Glutamatergic neuron (in vitro differentiated cells): ENCODE measurements around the gene ABCF2. TPM values are rescaled to one million over a fixed set of nuclear protein-coding genes. Genes with fewer than 3 reads are reported as not detected.

Experiments used
- DNase-seq: peaks from one replicate; pipeline ENCODE4 v3.0.0; 2022
- H3K27ac Mint-ChIP-seq: one replicate; pipeline ENCODE4 v1.8.0; 2020; ENCODE audit warnings: mild to moderate bottlenecking, mixed read lengths, inconsistent platforms; ENCODE audit not compliant: unreplicated experiment
- H3K27me3 Mint-ChIP-seq: one replicate; pipeline ENCODE4 v1.8.0; 2020; ENCODE audit warnings: mild to moderate bottlenecking, moderate library complexity, mixed read lengths, inconsistent platforms; ENCODE audit not compliant: unreplicated experiment
- H3K36me3 Mint-ChIP-seq: one replicate; pipeline ENCODE4 v1.8.0; 2020; ENCODE audit warnings: mild to moderate bottlenecking, mixed read lengths, inconsistent platforms; ENCODE audit not compliant: unreplicated experiment
- H3K4me1 Mint-ChIP-seq: one replicate; pipeline ENCODE4 v1.8.0; 2020; ENCODE audit warnings: mild to moderate bottlenecking, low read depth, mixed read lengths, inconsistent platforms; ENCODE audit not compliant: unreplicated experiment
- H3K4me3 Mint-ChIP-seq: one replicate; pipeline ENCODE4 v1.8.0; 2020; ENCODE audit warnings: mild to moderate bottlenecking, mixed read lengths, inconsistent platforms; ENCODE audit not compliant: unreplicated experiment
- H3K9me3 Mint-ChIP-seq: one replicate; pipeline ENCODE4 v1.8.0; 2020; ENCODE audit warnings: mild to moderate bottlenecking, moderate library complexity, mixed read lengths, inconsistent platforms; ENCODE audit not compliant: unreplicated experiment
- total RNA-seq: library from RNA; stranded (reverse); fragmentation: NEBNext Ultra II Directional; extraction: Animal tissue kit (Norgen Biotek cat#: 25700); gene quantifications from one replicate; pipeline ENCODE4 v1.2.1, GENCODE V29; 2021; ENCODE audit not compliant: unreplicated experiment
- TF ChIP-seq, protein P1 (sequence below): fragments of 200-600 bp; sonication (generic); IDR thresholded peaks from one replicate; pipeline ENCODE4 v1.5.0; 2021; ENCODE audit not compliant: partially characterized antibody, unreplicated experiment

Gene ABCF2
- total RNA-seq, 1 donor from 2014 or later: 39.1 TPM

DNA sequence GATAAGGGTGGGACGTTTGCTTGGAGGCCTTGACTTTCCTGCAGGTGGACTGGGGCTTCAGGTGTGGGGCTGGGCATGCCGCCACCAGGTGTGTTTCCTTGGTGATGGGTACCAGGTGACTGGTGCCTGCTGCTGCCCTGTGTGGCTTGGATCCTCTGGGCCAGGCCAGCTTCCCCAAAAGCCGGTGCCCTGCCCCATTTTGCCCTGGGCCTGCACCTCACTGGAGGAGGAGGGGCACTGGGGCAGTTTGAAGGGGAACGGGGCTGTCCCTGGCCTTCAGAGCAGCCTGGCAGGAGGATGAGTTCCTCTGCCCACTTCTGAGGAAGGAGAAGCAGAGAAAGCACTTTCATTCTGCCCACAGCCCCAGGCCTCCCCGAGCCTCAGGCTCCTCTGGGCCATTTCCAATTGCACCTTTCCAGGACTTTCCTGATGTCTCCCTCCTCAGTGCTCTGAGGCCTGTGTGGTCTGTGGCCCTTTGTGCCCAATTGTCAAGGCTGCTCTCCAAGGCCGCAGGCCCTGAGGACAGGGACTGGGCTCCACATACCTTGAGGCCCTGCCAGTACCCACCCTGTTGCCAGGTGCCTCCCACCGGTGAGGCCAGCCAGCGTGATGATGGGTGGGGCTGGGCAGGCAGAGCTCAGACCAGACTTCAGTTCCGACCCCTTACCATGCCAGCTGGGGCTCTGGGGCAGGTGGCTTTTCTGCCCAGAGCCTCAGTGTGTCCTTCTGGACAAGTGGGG, 46.8 kb upstream of the ABCF2 start:
- TF ChIP-seq, protein P1, sequence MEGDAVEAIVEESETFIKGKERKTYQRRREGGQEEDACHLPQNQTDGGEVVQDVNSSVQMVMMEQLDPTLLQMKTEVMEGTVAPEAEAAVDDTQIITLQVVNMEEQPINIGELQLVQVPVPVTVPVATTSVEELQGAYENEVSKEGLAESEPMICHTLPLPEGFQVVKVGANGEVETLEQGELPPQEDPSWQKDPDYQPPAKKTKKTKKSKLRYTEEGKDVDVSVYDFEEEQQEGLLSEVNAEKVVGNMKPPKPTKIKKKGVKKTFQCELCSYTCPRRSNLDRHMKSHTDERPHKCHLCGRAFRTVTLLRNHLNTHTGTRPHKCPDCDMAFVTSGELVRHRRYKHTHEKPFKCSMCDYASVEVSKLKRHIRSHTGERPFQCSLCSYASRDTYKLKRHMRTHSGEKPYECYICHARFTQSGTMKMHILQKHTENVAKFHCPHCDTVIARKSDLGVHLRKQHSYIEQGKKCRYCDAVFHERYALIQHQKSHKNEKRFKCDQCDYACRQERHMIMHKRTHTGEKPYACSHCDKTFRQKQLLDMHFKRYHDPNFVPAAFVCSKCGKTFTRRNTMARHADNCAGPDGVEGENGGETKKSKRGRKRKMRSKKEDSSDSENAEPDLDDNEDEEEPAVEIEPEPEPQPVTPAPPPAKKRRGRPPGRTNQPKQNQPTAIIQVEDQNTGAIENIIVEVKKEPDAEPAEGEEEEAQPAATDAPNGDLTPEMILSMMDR: no peak
- Mint-ChIP-seq H3K27ac (no peak overlapping the region), H3K4me1 (no peaks in the 10 kb centered on the region), H3K4me3 (no peak overlapping the region), H3K9me3 (peaks cover 7% of the 10 kb centered on the region), H3K27me3 (peaks cover 10% of the 10 kb centered on the region), H3K36me3 (no peaks in the 10 kb centered on the region)
- DNase-seq: no peak

DNA sequence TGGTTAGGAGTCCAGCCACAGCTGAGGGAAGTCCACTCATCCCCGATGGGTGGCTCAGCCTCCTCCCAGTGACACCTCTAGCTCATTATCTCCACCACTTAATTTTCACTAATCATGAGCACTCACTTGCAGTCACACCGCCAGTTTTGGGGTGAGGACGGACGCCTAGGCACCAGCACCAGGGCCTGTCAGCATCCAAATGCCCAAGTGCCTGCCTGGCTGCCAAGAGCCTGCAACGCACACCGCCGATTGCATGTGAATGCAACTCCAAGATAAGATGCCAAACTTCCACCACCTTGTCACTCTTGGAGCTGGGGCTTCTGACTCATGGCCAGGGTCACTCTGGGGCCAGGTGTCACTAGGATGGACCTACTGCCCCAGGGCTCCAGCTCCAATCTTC, 45.9 kb upstream of the ABCF2 start:
- no peaks in the 10 kb centered on the region for H3K36me3 Mint-ChIP-seq
- DNase-seq: no peak

DNA sequence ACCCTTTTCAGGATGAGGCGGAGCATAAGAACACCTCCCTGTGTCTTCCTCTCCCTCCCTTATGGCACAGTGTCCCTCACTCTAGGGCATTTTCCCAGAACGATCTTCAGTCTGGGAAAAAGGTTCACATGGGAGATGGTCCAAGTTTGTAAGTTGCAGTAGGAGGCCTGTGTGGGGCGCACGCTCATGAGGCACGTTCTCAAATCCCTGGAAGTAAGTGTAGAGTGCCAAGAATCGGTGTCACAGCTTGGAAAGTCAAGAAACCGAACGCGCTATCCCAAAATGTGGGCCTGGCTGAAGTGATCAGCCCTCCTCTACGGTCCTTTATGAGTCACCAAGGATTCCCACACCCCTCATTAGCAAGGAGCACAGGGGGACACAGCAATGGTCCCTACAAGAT, 45.4 kb upstream of the ABCF2 start:
- no peak overlapping the region for H3K4me3 Mint-ChIP-seq
- TF ChIP-seq, protein P1: no peak
- no peak overlapping the region for H3K27ac Mint-ChIP-seq
- peaks cover 7% of the 10 kb centered on the region for H3K9me3 Mint-ChIP-seq
- H3K4me1 Mint-ChIP-seq: no peaks in the 10 kb centered on the region
- H3K27me3 Mint-ChIP-seq: peaks cover 6% of the 10 kb centered on the region
- no peak for DNase-seq
- H3K36me3 Mint-ChIP-seq: no peaks in the 10 kb centered on the region

More for the DNA sequence above, 45.9 kb upstream of the ABCF2 start:
- Mint-ChIP-seq H3K4me1 (no peaks in the 10 kb centered on the region), H3K4me3 (no peak overlapping the region), H3K27me3 (peaks cover 8% of the 10 kb centered on the region), H3K27ac (no peak overlapping the region), H3K9me3 (peaks cover 7% of the 10 kb centered on the region)
- TF ChIP-seq, protein P1: no peak

DNA sequence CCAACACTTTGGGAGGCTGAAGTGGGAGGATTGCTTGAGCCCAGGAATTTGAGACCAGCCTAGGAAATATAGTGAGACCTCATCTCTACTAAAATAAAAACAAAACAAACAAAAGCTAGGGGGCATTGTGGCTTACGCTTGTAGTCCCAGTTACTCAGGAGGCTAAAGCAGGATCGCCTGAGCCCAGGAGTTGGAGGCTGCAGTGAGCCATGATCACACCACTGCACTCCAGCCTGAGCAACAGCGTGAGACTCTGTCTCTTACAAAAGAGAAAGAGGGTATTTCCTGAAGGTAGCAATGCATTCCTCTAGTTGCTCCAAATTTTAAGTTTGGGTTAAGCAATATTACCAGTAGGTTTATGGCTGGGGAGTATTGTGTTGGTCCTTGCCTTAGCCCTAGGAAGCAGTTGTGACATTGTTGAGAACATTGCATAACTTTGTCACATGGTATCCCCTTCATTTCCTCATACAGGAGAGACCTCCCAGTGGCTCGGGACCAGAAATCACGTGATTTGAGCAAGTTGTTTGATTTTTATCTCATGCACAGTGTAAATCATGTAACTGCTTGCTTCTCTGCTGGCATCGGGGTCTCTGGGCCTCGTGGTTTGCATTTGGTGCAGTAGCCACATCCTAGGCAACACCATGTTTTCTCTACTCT, 44.8 kb upstream of the ABCF2 start:
- peaks cover 5% of the 10 kb centered on the region for H3K27me3 Mint-ChIP-seq
- H3K36me3 Mint-ChIP-seq: no peaks in the 10 kb centered on the region
- TF ChIP-seq, protein P1: no peak
- H3K9me3 Mint-ChIP-seq: peaks cover 7% of the 10 kb centered on the region
- no peaks in the 10 kb centered on the region for H3K4me1 Mint-ChIP-seq
- DNase-seq: no peak
- no peak overlapping the region for H3K27ac Mint-ChIP-seq
- H3K4me3 Mint-ChIP-seq: no peak overlapping the region

DNA sequence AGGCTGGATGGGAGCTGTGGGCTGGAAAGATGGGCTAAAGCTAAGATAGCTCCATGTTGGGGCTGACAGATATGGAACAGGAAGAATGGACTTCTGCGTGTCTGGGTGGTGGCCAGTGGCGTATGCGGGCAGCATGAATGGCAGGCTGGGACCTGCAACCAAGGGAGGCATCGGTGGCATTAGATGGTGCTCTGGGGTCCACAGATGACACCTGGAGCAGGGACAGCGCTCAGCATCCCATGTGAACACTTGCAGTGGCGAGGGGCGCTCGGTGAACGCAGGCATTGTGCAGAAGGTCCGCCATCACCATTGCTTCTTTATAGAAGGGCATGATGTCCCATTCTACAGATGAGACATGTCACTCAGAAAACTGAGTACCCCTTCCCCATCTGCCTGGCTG, 42.5 kb upstream of the ABCF2 start:
- Mint-ChIP-seq H3K4me3 (no peak overlapping the region), H3K4me1 (no peaks in the 10 kb centered on the region), H3K27ac (no peak overlapping the region), H3K9me3 (peaks cover 4% of the 10 kb centered on the region), H3K36me3 (no peaks in the 10 kb centered on the region), H3K27me3 (peaks cover 1% of the 10 kb centered on the region)
- no peak for DNase-seq
- TF ChIP-seq, protein P1: no peak
